Suprapubic skin (tissue), 3 donors: Measurements from ENCODE around the gene URAD.

ENCODE experiments used
- POLR2AphosphoS5 ChIP-seq, 3 donors: sonication (generic); formaldehyde crosslinking; IDR thresholded peaks; one replicate each; pipeline ENCODE4 v1.6.1; 2017; ENCODE audit warnings: antibody characterized with exemption in 3 of 3
- TF ChIP-seq, protein P1 (sequence below), 2 donors: fragments of 200-600 bp in 1 of 2; fragments of 450-650 bp in 1 of 2; sonication (generic) in 1 of 2; IDR thresholded peaks; one replicate each; pipeline ENCODE4 v1.5.1; 2016 to 2019; ENCODE audit warnings: antibody characterized with exemption in 2 of 2, mild to moderate bottlenecking in 1 of 2, moderate library complexity in 1 of 2

DNA sequence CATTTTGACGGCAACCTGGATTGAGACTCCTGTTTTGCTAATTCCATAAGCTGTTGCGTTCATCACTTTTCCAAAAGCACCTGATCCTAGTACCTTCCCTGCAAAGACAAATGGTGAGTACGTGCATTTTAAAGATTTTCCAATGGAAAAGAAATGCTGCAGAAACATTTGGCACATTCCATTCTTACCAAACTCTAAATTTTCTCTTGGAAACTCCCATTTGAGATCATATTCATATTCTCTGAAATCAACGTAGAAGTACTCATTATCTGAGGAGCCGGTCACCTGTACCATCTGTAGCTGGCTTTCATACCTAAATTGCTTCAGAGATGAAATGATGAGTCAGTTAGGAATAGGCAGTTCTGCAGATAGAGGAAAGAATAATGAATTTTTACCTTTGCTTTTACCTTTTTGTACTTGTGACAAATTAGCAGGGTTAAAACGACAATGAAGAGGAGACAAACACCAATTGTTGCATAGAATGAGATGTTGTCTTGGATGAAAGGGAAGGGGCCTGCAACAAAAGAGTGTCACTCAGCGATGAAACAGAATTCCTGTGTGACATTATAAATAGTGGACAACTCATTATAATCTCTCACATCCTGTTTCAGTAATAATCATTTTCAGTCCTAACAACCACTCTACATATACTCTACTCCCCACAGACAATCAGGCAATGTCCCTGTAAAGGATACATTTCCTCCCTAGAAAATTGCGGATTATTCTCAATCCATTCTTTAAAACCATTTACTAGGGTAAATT lies 45.6 kb upstream of the URAD start:
- no peak for TF ChIP-seq POLR2AphosphoS5 (IDR thresholded peaks at IDR 0.05)
- TF ChIP-seq, protein P1, sequence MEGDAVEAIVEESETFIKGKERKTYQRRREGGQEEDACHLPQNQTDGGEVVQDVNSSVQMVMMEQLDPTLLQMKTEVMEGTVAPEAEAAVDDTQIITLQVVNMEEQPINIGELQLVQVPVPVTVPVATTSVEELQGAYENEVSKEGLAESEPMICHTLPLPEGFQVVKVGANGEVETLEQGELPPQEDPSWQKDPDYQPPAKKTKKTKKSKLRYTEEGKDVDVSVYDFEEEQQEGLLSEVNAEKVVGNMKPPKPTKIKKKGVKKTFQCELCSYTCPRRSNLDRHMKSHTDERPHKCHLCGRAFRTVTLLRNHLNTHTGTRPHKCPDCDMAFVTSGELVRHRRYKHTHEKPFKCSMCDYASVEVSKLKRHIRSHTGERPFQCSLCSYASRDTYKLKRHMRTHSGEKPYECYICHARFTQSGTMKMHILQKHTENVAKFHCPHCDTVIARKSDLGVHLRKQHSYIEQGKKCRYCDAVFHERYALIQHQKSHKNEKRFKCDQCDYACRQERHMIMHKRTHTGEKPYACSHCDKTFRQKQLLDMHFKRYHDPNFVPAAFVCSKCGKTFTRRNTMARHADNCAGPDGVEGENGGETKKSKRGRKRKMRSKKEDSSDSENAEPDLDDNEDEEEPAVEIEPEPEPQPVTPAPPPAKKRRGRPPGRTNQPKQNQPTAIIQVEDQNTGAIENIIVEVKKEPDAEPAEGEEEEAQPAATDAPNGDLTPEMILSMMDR (IDR thresholded peaks at IDR 0.05) = no peak
